Thymus (tissue), 11 donors: ENCODE data around the gene FRAS1. TPM values are rescaled to one million over a fixed set of nuclear protein-coding genes. Genes with fewer than 3 reads are reported as not detected.

Source experiments
- DNase-seq, 9 donors: peaks; one replicate each; pipeline ENCODE4 v3.0.0-alpha.2; 2013; ENCODE audit warnings: low spot score in 9 of 9, low read depth in 6 of 9, missing footprints in 1 of 9
- H3K27ac ChIP-seq, 2 donors: one replicate each; pipeline ENCODE4 v1.5.1; 2013; ENCODE audit warnings: control low read depth in 1 of 2, low read depth in 1 of 2, low read length in 1 of 2, mild to moderate bottlenecking in 1 of 2, moderate library complexity in 1 of 2
- H3K27me3 ChIP-seq, 2 donors: one replicate each; pipeline ENCODE4 v1.5.1; 2013; ENCODE audit warnings: low read length in 1 of 2; ENCODE audit not compliant: control insufficient read depth in 2 of 2, insufficient read depth in 1 of 2
- H3K36me3 ChIP-seq, 2 donors: one replicate each; pipeline ENCODE4 v1.5.1; 2013; ENCODE audit warnings: low read length in 1 of 2, mild to moderate bottlenecking in 1 of 2, moderate library complexity in 1 of 2; ENCODE audit not compliant: control insufficient read depth in 2 of 2, insufficient read depth in 2 of 2
- H3K4me1 ChIP-seq, 2 donors: one replicate each; pipeline ENCODE4 v1.5.1; 2013; ENCODE audit warnings: low read length in 2 of 2; ENCODE audit not compliant: control insufficient read depth in 2 of 2, insufficient read depth in 2 of 2
- H3K4me3 ChIP-seq, 2 donors: one replicate each; pipeline ENCODE4 v1.5.1; 2013; ENCODE audit warnings: low read length in 2 of 2, control low read depth in 1 of 2, mild to moderate bottlenecking in 1 of 2
- H3K9me3 ChIP-seq, 2 donors: one replicate each; pipeline ENCODE4 v1.5.1; 2013; ENCODE audit warnings: low read length in 1 of 2, mild to moderate bottlenecking in 1 of 2; ENCODE audit not compliant: control insufficient read depth in 2 of 2, insufficient read depth in 1 of 2
- WGBS: extraction: QIAGEN DNeasy Blood & Tissue Kit; methylation state at CpG from one replicate; pipeline ENCODE4 v1.1.7; 2013; 5-methylcytosine and 5-hydroxymethylcytosine counted together
- polyA plus RNA-seq: library from polyadenylated mRNA; stranded (reverse); fragments of 200-250 nt; gene quantifications from one replicate; pipeline ENCODE4 v1.2.3, GENCODE V29; 2013
- total RNA-seq: library from RNA; stranded (reverse); fragments of 120-200 nt; gene quantifications from one replicate; pipeline ENCODE4 v1.2.4, GENCODE V29; 2013
- donor health status: healthy.

Gene FRAS1
- total and polyA plus RNA-seq, 2 donors, result 1.0 to 1.6 TPM

GRCh38 chr4:78517050-78517652 is 460.0 kb downstream of the FRAS1 start:
- Histone ChIP-seq H3K4me3 (no peak overlapping the region), H3K4me1 (no peaks in the 10 kb centered on the region), H3K36me3 (no peaks in the 10 kb centered on the region), H3K27ac (no peak overlapping the region), H3K27me3 (no peaks in the 10 kb centered on the region), H3K9me3 (no peaks in the 10 kb centered on the region)
- 42% methylated on average over 3 of the region's 3 CpGs for WGBS
- DNase-seq, result peak in 5 of 9 donors; percentile 6 to 39 (median 9)

GRCh38 chr4:78518561-78518960 is 461.4 kb downstream of the FRAS1 start:
- WGBS, result 90% methylated on average over 3 of the region's 3 CpGs

GRCh38 chr4:78519962-78520361 is 462.8 kb downstream of the FRAS1 start:
- no peaks in the 10 kb centered on the region for H3K9me3 ChIP-seq
- no peaks in the 10 kb centered on the region for H3K36me3 ChIP-seq
- no peak for DNase-seq
- 89% methylated on average over 3 of the region's 3 CpGs for WGBS
- no peak overlapping the region for H3K4me3 ChIP-seq
- H3K27ac ChIP-seq, result no peak overlapping the region
- no peaks in the 10 kb centered on the region for H3K4me1 ChIP-seq
- H3K27me3 ChIP-seq, result no peaks in the 10 kb centered on the region

More at GRCh38 chr4:78518561-78518960, 461.4 kb downstream of the FRAS1 start:
- no peaks in the 10 kb centered on the region for H3K36me3 ChIP-seq
- no peak overlapping the region for H3K4me3 ChIP-seq
- no peaks in the 10 kb centered on the region for H3K9me3 ChIP-seq
- DNase-seq, result no peak
- no peak overlapping the region for H3K27ac ChIP-seq
- no peaks in the 10 kb centered on the region for H3K27me3 ChIP-seq
- no peaks in the 10 kb centered on the region for H3K4me1 ChIP-seq

DNA sequence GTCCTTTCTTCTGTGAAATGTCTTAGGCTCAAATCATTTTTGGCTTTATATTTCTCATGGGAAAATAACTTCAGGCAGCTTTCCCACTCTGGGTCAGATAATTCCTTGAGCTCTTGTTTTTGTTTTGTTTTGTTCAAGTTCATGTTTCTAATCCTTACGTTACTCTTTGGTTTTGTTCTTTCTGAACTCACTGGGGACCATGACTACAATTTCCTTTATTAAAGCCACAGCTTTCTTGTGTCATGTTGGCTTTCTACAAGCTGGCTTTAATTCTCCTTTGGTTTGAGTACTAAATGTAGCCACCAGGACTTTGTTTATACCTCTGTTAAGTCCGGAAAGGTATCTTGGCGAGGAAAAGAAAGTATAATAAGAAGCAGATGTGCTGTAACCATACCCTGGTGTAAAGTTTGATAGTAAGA is 463.7 kb downstream of the FRAS1 start:
- WGBS, result 64% methylated on average over 3 of the region's 3 CpGs

DNA sequence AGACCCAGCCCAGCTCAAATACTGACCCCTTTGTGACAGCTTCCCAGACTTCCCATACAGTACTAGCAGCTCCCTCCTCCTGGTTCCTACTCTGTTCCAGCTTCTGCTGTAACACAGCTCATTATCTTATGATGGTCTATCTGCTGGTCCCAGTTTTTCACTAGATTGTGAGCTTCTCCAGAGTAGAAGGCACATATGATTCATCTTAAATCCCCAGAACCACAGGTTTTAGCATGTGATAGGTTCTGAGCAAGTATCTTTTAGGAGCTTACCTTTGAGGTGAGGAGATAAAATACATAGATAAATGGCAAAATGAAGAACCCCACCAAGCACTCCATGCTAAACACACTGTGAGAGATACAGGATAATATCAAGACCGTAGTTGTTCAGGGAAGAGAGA is 466.9 kb downstream of the FRAS1 start:
- no peak overlapping the region for H3K4me3 ChIP-seq
- DNase-seq, result no peak
- H3K27me3 ChIP-seq, result no peaks in the 10 kb centered on the region
- 94% methylated on average over 1 of the region's 1 CpG for WGBS
- no peaks in the 10 kb centered on the region for H3K9me3 ChIP-seq
- no peaks in the 10 kb centered on the region for H3K36me3 ChIP-seq
- H3K4me1 ChIP-seq, result no peaks in the 10 kb centered on the region
- no peak overlapping the region for H3K27ac ChIP-seq

More for the DNA sequence above, 463.7 kb downstream of the FRAS1 start:
- Histone ChIP-seq H3K27me3 (no peaks in the 10 kb centered on the region), H3K9me3 (no peaks in the 10 kb centered on the region), H3K4me1 (no peaks in the 10 kb centered on the region), H3K4me3 (no peak overlapping the region), H3K36me3 (no peaks in the 10 kb centered on the region), H3K27ac (no peak overlapping the region)
- DNase-seq, result no peak

DNA sequence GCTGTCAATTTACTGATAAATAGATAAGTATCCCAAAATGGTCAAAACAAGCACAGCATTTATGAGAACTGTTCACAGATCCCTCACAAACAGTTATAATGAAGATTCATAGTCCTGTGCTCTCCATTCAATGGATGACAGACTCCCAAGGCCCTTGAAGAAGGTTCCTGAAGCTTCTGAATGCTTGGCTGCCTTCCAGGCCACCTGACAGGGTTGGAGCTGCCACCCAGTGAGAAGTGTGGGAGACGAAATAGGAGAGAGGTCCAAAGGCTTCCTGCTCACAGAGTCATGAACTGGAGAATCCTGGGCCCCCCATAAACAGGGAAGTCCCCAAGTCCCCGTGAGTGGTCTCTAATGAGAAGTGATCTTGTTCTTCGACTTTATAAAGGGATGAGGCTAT is 468.4 kb downstream of the FRAS1 start:
- no peak for DNase-seq
- no peak overlapping the region for H3K27ac ChIP-seq
- H3K36me3 ChIP-seq, result no peaks in the 10 kb centered on the region

DNA sequence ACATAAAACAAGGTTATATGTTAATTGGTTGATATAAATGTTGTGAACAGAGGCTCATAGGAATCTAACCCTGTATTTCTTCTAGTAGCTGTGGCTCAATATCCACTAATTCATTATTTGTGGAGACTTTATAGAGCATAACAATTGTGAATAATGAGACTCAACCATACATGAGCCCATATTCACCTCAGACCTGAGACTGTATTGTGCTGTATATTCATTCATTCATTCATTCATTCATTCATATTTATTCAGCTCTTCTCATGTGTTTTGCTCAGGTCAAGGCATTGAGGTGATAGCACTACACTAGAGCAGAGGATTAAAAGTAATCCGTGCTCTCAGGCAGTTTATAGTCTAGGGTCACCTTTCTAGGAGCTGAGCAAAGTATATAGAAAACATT is 470.0 kb downstream of the FRAS1 start:
- Histone ChIP-seq H3K4me3 (no peak overlapping the region), H3K27me3 (no peaks in the 10 kb centered on the region), H3K9me3 (no peaks in the 10 kb centered on the region), H3K36me3 (no peaks in the 10 kb centered on the region), H3K4me1 (no peaks in the 10 kb centered on the region), H3K27ac (no peak overlapping the region)
- WGBS, result 94% methylated on average over 1 of the region's 1 CpG
- DNase-seq, result no peak

More for the DNA sequence above, 468.4 kb downstream of the FRAS1 start:
- H3K27me3 ChIP-seq, result no peaks in the 10 kb centered on the region
- H3K4me3 ChIP-seq, result no peak overlapping the region
- no peaks in the 10 kb centered on the region for H3K4me1 ChIP-seq
- 79% methylated on average over 3 of the region's 3 CpGs for WGBS
- no peaks in the 10 kb centered on the region for H3K9me3 ChIP-seq

DNA sequence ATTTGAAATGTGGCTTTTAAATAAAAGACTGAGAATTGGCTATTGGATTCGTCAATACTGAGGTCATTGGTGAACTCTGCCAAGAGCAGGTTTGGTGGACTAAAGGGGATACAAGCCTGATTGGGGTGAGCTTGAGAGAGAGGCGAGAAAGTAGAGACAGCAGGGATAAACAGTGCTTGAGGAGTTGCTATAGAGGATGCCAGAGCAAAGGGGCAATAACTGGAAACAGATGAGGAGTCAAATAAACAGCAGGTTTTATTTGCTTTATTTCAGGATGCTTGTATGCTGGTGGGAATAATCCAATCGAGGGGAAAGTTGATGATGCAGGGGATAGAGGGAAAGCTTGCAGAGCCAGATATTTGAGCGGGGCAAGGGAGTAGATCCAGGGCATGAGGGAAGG is 470.4 kb downstream of the FRAS1 start:
- H3K27ac ChIP-seq, result no peak overlapping the region
- no peak overlapping the region for H3K4me3 ChIP-seq
- WGBS, result 98% methylated on average over 4 of the region's 4 CpGs
- no peaks in the 10 kb centered on the region for H3K9me3 ChIP-seq
- no peaks in the 10 kb centered on the region for H3K36me3 ChIP-seq
- DNase-seq, result no peak
- no peaks in the 10 kb centered on the region for H3K27me3 ChIP-seq
- H3K4me1 ChIP-seq, result no peaks in the 10 kb centered on the region

DNA sequence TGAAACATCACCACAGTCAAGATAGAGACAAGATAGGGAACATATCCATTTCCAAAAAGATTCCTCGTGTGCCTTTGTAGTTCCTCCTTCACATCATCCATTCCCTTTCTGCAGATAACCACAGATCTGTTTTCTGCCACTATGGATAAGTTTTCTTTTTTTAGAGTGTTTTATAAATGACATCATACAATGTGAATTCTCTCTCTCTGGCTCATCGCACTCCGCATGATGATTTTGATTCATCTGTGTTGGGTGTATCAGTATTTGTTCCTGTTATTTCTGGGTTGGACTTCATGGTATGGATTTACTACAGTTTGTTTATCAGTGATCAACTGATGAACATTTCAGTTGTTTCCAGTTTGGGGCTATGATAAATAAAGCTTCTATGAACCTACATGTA is 471.2 kb downstream of the FRAS1 start:
- 94% methylated on average over 3 of the region's 3 CpGs for WGBS
- no peaks in the 10 kb centered on the region for H3K9me3 ChIP-seq
- no peak overlapping the region for H3K4me3 ChIP-seq
- no peak overlapping the region for H3K27ac ChIP-seq
- DNase-seq, result no peak
- H3K27me3 ChIP-seq, result no peaks in the 10 kb centered on the region
- H3K4me1 ChIP-seq, result no peaks in the 10 kb centered on the region
- H3K36me3 ChIP-seq, result no peaks in the 10 kb centered on the region
